ENCODE measurements around the gene STX18. TPM values are rescaled to one million over a fixed set of nuclear protein-coding genes. Genes with fewer than 3 reads are reported as not detected.

Gene STX18
- total and polyA plus RNA-seq, 2 of the 13 experiments (the other 11 are each of a cell fraction or from before 2014, with no cell fraction given): 23.9 to 37.1 TPM

- TF ChIP-seq PLSCR1 (CRISPR knock-in tag; IDR thresholded peaks at IDR 0.05; ENCODE audit: borderline replicate concordance): no peak
- no peak for TF ChIP-seq ATF6 (CRISPR knock-in tag; conservative IDR thresholded peaks at IDR 0.05)
- peak; percentile 83; the same call in 1 of the 2 replicates for TF ChIP-seq NCOA1 (CRISPR knock-in tag; IDR thresholded peaks at IDR 0.05)
- no peak for TF ChIP-seq PCBP2 (optimal IDR thresholded peaks at IDR 0.05; ENCODE audit: low read depth, low read length, poor library complexity, severe bottlenecking)
- no peak for TF ChIP-seq ZMAT5 (CRISPR knock-in tag; IDR thresholded peaks at IDR 0.05; ENCODE audit: borderline replicate concordance, low read depth)
- TF ChIP-seq, protein P1, sequence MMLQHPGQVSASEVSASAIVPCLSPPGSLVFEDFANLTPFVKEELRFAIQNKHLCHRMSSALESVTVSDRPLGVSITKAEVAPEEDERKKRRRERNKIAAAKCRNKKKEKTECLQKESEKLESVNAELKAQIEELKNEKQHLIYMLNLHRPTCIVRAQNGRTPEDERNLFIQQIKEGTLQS (CRISPR knock-in tag; IDR thresholded peaks at IDR 0.05): peak; percentile 87
- peak; percentile 99 for TF ChIP-seq BORCS8-MEF2B (CRISPR knock-in tag; IDR thresholded peaks at IDR 0.05)
- peak; percentile 97 for TF ChIP-seq ZNF580 (CRISPR knock-in tag; IDR thresholded peaks at IDR 0.05; ENCODE audit: borderline replicate concordance, low read depth)
- TF ChIP-seq ZSCAN12 (CRISPR knock-in tag; IDR thresholded peaks at IDR 0.05): no peak
- peak; percentile 84 for TF ChIP-seq HMG20B (CRISPR knock-in tag; conservative IDR thresholded peaks at IDR 0.05)
- peak; percentile 98 for TF ChIP-seq TOPORS (CRISPR knock-in tag; IDR thresholded peaks at IDR 0.05)
- peak; percentile 100 for TF ChIP-seq KMT2B (CRISPR knock-in tag; IDR thresholded peaks at IDR 0.05)
- peak; percentile 94 for TF ChIP-seq ZBTB38 (CRISPR knock-in tag; IDR thresholded peaks at IDR 0.05)
- peak; percentile 93 for TF ChIP-seq GMEB1 (CRISPR knock-in tag; IDR thresholded peaks at IDR 0.05; ENCODE audit: borderline replicate concordance)
- peak; percentile 94 for TF ChIP-seq MYPOP (CRISPR knock-in tag; IDR thresholded peaks at IDR 0.05)
- TF ChIP-seq THAP11 (CRISPR knock-in tag; IDR thresholded peaks at IDR 0.05): peak; percentile 95
- peak; percentile 97 for TF ChIP-seq ZNF850 (CRISPR knock-in tag; conservative IDR thresholded peaks at IDR 0.05)
- peak; percentile 74; the same call in 1 of the 2 replicates for TF ChIP-seq RNF2 (conservative IDR thresholded peaks at IDR 0.05; ENCODE audit: low read depth)
- TF ChIP-seq ZNF496 (CRISPR knock-in tag; IDR thresholded peaks at IDR 0.05; ENCODE audit: insufficient replicate concordance): no peak
- TF ChIP-seq TBX2 (CRISPR knock-in tag; IDR thresholded peaks at IDR 0.05; ENCODE audit: borderline replicate concordance): peak; percentile 95
- TF ChIP-seq, protein P2, sequence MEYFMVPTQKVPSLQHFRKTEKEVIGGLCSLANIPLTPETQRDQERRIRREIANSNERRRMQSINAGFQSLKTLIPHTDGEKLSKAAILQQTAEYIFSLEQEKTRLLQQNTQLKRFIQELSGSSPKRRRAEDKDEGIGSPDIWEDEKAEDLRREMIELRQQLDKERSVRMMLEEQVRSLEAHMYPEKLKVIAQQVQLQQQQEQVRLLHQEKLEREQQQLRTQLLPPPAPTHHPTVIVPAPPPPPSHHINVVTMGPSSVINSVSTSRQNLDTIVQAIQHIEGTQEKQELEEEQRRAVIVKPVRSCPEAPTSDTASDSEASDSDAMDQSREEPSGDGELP (IDR thresholded peaks at IDR 0.05; ENCODE audit: borderline replicate concordance, low read depth): peak; percentile 72; the same call in 1 of the 2 replicates
Observed at GRCh38 chr4:4541661-4542570, at the start of gene STX18 (continued).

Measured in HepG2 (cell line).